Retinal pigment epithelial cell (primary cell): ENCODE measurements around the gene PRR33.

Experiments
- DNase-seq: peaks from one replicate; pipeline ENCODE4 v3.0.0-alpha.2; 2010; ENCODE audit warnings: low read depth
- H3K4me3 ChIP-seq: 2 replicates; pipeline ENCODE4 v1.5.1; 2011; ENCODE audit warnings: mild to moderate bottlenecking, low read length, control low read depth, moderate library complexity
- TF ChIP-seq, protein P1 (sequence below): conservative IDR thresholded peaks from 2 replicates; pipeline ENCODE4 v1.5.1; 2011; ENCODE audit warnings: low read depth, low read length, control low read depth, inconsistent platforms

The PRR33 gene

DNA sequence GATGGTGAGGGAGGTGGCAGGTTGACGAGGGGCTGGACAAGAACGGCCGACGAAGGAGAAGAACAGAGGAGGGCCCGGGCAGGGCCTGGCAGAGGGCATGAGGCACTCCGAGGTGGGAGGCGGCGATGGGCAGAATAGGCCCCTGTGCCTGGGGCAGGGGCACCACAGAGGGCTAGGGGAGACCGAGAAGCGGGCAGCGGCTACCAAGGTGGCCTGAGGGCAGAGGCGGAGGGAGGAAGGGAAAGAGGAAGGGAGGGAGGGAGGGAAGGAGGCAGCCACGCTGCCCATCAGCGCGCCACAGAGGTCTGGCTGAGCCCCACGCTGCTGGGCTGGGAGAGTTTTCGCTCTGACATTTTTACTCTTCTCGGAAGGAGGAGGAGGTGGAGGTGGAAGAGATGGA lies 27.5 kb downstream of the PRR33 start:
- TF ChIP-seq, protein P1, sequence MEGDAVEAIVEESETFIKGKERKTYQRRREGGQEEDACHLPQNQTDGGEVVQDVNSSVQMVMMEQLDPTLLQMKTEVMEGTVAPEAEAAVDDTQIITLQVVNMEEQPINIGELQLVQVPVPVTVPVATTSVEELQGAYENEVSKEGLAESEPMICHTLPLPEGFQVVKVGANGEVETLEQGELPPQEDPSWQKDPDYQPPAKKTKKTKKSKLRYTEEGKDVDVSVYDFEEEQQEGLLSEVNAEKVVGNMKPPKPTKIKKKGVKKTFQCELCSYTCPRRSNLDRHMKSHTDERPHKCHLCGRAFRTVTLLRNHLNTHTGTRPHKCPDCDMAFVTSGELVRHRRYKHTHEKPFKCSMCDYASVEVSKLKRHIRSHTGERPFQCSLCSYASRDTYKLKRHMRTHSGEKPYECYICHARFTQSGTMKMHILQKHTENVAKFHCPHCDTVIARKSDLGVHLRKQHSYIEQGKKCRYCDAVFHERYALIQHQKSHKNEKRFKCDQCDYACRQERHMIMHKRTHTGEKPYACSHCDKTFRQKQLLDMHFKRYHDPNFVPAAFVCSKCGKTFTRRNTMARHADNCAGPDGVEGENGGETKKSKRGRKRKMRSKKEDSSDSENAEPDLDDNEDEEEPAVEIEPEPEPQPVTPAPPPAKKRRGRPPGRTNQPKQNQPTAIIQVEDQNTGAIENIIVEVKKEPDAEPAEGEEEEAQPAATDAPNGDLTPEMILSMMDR = no peak
- DNase-seq = no peak
- no peak overlapping the region for H3K4me3 ChIP-seq

DNA sequence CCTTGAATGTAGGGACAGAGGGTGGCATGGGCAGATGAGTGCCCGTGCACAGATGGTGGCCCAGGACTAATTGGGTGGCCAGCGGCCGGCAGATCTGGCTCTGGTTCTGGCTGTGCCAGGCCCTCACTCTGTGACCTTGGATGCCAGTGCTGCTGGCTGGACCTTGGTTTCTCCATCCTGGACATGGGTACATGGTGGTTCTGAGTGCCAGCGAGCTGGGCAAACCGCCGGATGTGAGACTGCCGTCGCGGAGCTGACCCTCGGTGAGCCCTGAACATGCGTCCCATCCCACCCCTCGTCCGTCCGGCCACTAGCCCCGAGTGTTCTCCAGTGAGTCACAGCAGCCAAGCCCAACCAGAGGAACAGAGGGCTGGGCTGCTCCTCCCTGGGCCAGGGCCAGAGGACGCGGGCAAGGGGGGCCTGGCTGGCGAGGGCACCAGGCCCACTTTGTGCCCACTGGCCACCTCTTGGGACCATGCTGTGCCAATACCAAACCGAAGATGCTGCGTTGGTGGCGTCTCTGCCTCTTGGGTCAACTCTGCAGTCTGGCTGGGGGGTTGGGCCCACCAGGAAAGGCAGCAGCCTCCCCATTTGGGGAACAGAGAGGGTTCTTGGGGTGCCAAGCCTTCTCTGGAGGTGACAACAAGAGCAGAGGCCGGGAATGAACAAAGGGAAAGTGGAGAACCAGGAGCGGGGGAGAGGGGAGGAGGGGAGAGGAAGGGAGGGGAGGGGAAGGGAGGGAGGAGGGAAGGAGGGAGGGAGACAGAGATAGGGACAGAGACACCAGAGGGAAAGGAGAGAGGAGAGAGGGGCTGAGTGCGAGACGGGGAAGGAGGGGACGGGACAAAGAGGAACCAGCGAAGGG lies 28.1 kb downstream of the PRR33 start:
- DNase-seq = peak; percentile 66
- TF ChIP-seq, protein P1 = no peak
- H3K4me3 ChIP-seq = no peak overlapping the region

DNA sequence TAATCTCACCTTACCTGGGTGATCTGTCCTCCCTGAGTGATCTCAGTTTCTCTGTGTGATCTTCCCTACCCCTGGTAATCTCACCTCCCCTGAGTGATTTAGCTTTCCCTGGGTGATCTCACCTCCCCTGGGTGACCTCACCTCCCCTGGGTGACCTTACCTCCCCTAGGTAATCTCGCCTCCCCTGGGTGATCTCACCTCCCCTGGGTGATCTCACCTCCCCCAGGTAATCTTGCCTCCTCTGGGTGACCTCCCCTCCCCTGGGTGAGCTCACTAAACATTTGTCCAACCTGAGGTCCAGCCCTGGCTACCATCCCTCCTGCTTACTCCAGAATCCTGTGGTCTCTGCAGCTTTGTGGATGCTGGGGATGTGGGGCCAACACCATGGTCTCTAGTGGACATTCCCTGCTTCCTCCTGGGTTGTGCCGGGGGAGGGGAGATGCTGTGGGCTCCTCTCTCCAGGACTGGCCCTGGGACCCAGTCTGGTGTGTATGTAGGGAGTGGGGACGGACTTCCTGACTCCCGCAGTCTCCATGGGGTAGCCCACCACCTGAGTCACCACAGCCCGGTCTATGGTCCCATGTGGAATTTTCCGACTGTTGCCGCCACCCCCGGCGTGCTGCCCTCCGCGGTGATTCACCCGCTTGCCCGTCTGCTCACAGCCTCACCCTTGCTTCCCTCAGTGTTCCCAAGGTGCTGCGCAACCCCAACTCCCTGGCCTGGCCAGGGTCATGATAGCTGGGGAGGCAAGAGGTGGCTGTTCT lies 28.9 kb downstream of the PRR33 start:
- TF ChIP-seq, protein P1 = no peak
- DNase-seq = no peak

DNA sequence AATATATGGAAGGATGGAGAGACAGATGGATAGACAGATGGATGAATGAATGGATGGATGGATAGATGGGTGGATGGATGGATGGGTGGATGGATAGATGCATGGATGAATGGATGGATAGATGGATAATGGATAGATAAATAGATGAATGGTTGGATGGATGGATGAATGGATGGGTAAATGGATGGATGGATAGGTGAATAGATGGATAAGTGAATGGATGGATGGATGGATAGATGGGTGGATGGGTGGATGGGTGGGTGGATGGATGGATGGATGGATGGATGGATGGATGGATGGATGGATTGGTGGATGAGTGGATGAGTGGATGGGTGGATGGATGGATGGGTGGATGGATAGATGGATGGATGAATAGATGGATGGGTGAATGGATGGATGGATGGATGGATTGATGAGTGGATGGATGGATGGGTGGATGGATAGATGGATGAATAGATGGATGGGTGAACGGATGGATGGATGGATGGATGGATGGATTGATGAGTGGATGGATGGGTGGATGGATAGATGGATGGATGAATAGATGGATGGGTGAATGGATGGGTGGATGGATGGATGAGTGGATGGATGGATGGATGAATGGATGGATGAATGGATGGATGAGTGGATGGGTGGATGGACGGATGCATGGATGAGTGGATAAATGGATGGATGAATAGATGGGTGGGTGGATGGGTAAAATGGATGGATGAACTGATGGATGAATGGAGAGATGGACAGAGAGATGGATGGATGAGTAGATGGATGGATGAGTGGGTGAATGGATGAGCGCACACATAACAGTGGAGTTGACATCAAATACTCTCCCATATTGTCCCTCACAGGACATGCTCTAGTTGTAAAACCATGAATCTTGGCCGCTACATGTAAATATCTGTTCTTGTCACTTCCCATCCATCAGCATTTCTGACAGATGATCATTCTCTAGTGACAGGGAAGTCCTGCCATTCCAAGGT lies 30.0 kb downstream of the PRR33 start:
- TF ChIP-seq, protein P1 = no peak
- no peak for DNase-seq

More for the DNA sequence above, 28.9 kb downstream of the PRR33 start:
- no peak overlapping the region for H3K4me3 ChIP-seq

DNA sequence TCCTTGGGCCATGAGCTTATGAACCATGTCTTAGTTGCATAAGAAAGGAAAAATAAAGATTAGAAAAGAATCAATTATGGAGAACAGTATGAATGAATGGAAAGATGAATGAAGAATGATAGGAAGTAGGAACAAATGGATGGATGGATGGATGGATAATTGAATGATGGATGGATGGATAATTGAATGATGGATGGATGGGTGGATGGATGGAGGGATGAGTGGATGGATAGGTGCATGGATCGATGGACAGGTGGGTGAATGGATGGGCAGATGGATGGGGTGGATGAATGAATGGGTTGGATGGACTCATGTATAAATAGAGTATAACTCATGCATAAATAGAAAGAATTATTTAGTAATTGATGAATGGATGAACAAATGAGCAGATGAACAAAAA lies 31.6 kb downstream of the PRR33 start:
- DNase-seq = no peak
- H3K4me3 ChIP-seq = no peak overlapping the region
- TF ChIP-seq, protein P1 = no peak

More for the DNA sequence above, 30.0 kb downstream of the PRR33 start:
- H3K4me3 ChIP-seq = no peak overlapping the region

DNA sequence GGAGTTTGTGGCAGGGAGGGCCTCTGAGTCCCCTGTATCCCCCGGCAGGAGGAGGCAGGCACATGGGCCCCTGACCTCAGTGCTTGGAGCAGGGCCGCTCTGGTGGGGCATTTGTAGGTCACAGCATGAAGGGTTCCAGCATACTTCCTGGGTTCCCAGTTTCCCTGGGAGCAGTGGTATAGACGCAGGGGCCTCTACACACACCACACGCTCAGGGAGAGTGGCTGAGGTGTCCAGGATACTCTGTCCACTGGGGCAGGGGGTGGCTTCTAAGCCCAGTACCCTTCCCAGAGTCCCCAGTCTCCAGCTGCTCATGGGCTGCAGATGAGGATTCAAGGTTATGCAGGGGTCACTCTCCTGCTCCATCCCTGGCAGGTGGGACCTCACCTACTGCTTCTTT lies 32.7 kb downstream of the PRR33 start:
- H3K4me3 ChIP-seq = no peak overlapping the region
- TF ChIP-seq, protein P1 = no peak
- DNase-seq = no peak
